GM12878 (cell line): ENCODE measurements around the gene HK1. TPM values are rescaled to one million over a fixed set of nuclear protein-coding genes. Genes with fewer than 3 reads are reported as not detected.

Experiments
- CBFB ChIP-seq: IDR thresholded peaks from 2 replicates; pipeline ENCODE4 v1.6.1; 2016; ENCODE audit warnings: antibody characterized with exemption, low read depth
- CBX3 ChIP-seq: fragments of 200-600 bp; sonication (generic); IDR thresholded peaks from 2 replicates; pipeline ENCODE4 v1.6.1; 2016; ENCODE audit warnings: low read depth, borderline replicate concordance
- GATAD2B ChIP-seq: fragments of 450-650 bp; conservative IDR thresholded peaks from 2 replicates; pipeline ENCODE4 v1.6.1; 2017; ENCODE audit warnings: low read depth, mild to moderate bottlenecking, moderate library complexity
- IRF4 ChIP-seq: IDR thresholded peaks from 2 replicates; pipeline ENCODE4 v1.6.1; 2011; ENCODE audit warnings: low read depth, low read length
- JUNB ChIP-seq: IDR thresholded peaks from 2 replicates; pipeline ENCODE4 v1.6.1; 2016; ENCODE audit warnings: antibody characterized with exemption, mild to moderate bottlenecking
- KAT2A ChIP-seq: conservative IDR thresholded peaks from 2 replicates; pipeline ENCODE4 v1.6.1; 2011; ENCODE audit warnings: low read depth, low read length; ENCODE audit not compliant: control insufficient read depth
- MXI1 ChIP-seq: fragments of 150-350 bp; IDR thresholded peaks from 2 replicates; pipeline ENCODE4 v1.6.1; 2011; ENCODE audit warnings: low read depth, mild to moderate bottlenecking, inconsistent platforms, low read length, improper control_type of control experiment
- NFYB ChIP-seq: IDR thresholded peaks from 2 replicates; pipeline ENCODE4 v1.6.1; 2011; ENCODE audit warnings: low read depth, mild to moderate bottlenecking, low read length, improper control_type of control experiment, moderate library complexity; ENCODE audit not compliant: insufficient read depth
- NR2C2 ChIP-seq: IDR thresholded peaks from 2 replicates; pipeline ENCODE4 v1.6.1; 2011; ENCODE audit warnings: borderline replicate concordance, low read depth; ENCODE audit not compliant: control insufficient read depth, insufficient read length
- PML ChIP-seq: IDR thresholded peaks from 2 replicates; pipeline ENCODE4 v1.6.1; 2012; ENCODE audit warnings: low read length, inconsistent platforms
- POLR2A ChIP-seq: IDR thresholded peaks from 2 replicates; pipeline ENCODE4 v1.6.1; 2011; ENCODE audit warnings: low read depth, mild to moderate bottlenecking, low read length
- POLR2AphosphoS2 ChIP-seq: IDR thresholded peaks from 2 replicates; pipeline ENCODE4 v1.6.1; 2011; ENCODE audit warnings: low read depth, mild to moderate bottlenecking, low read length, improper control_type of control experiment, moderate library complexity
- POU2F2 ChIP-seq: IDR thresholded peaks from 3 replicates; pipeline ENCODE4 v1.6.1; 2011; ENCODE audit warnings: low read depth, mild to moderate bottlenecking, low read length, borderline replicate concordance
- RUNX3 ChIP-seq: IDR thresholded peaks from 2 replicates; pipeline ENCODE4 v1.6.1; 2012; ENCODE audit warnings: low read length, inconsistent platforms
- SMAD1 ChIP-seq: fragments of 450-650 bp; IDR thresholded peaks from 2 replicates; pipeline ENCODE4 v1.6.1; 2018; ENCODE audit warnings: mild to moderate bottlenecking, low read depth; ENCODE audit not compliant: partially characterized antibody
- SMAD5 ChIP-seq: IDR thresholded peaks from 2 replicates; pipeline ENCODE4 v1.6.1; 2016; ENCODE audit warnings: antibody characterized with exemption, low read depth
- SREBF2 ChIP-seq: IDR thresholded peaks from 2 replicates; pipeline ENCODE4 v1.6.1; 2012; ENCODE audit warnings: mild to moderate bottlenecking, low read length
- TARDBP ChIP-seq: IDR thresholded peaks from 2 replicates; pipeline ENCODE4 v1.6.1; 2016; ENCODE audit warnings: borderline replicate concordance
- ZNF207 ChIP-seq: fragments of 450-650 bp; IDR thresholded peaks from 2 replicates; pipeline ENCODE4 v1.6.1; 2014; ENCODE audit warnings: antibody characterized with exemption, mild to moderate bottlenecking, borderline replicate concordance
- ZNF384 ChIP-seq: IDR thresholded peaks from 2 replicates; pipeline ENCODE4 v1.6.1; 2012; ENCODE audit warnings: low read depth, mild to moderate bottlenecking, low read length, improper control_type of control experiment, borderline replicate concordance
- ZZZ3 ChIP-seq: IDR thresholded peaks from 2 replicates; pipeline ENCODE4 v1.6.1; 2011; ENCODE audit warnings: low read depth; ENCODE audit not compliant: control insufficient read depth, insufficient read length
- polyA plus RNA-seq, 11 experiments: library from polyadenylated mRNA; depleted of rRNA in 4 of 11; unstranded in 6 of 11; stranded (reverse) in 5 of 11; fragments of >200 nt; fragmentation: Nextera tagmentation in 4 of 11; fragmentation: Illumina TruSeq in 1 of 11; extraction: Ambion mirVana in 4 of 11; extraction: Trizol in 1 of 11; gene quantifications; 1 replicate in 1 of 11; 2 replicates in 10 of 11; pipeline versions ENCODE4 v1.2.1 to v1.2.3, GENCODE V29; 2011 to 2016; ENCODE audit warnings: inconsistent platforms in 2 of 11, missing spikeins in 2 of 11, low read depth in 1 of 11
- total RNA-seq, 4 experiments: library from RNA; depleted of rRNA in 3 of 4; stranded (reverse); fragments of >200 nt in 3 of 4; fragmentation: Illumina TruSeq in 1 of 4; extraction: Trizol in 1 of 4; gene quantifications; 2 replicates each; pipeline versions ENCODE4 v1.2.1 to v1.2.3, GENCODE V29; 2013 to 2021
- TF ChIP-seq, protein P1 (sequence below): fragments of 450-650 bp; formaldehyde crosslinking; IDR thresholded peaks from 2 replicates; pipeline ENCODE4 v1.4.0; 2020; ENCODE audit warnings: mild to moderate bottlenecking, moderate library complexity
- TF ChIP-seq, protein P2 (sequence below): fragments of 450-650 bp; IDR thresholded peaks from 2 replicates; pipeline ENCODE4 v1.6.1; 2017; ENCODE audit warnings: mild to moderate bottlenecking, low read depth, inconsistent platforms; ENCODE audit not compliant: poor library complexity, severe bottlenecking
- TF ChIP-seq, protein P3 (sequence below): fragments of 150-350 bp; IDR thresholded peaks from 2 replicates; pipeline ENCODE4 v1.6.1; 2014; ENCODE audit warnings: mild to moderate bottlenecking, low read depth, low read length

The HK1 gene
- total and polyA plus RNA-seq, 10 of the 15 experiments (the other 5 are each of a cell fraction or from before 2014, with no cell fraction given): 3.4 to 77.3 (median 46.6) TPM

DNA sequence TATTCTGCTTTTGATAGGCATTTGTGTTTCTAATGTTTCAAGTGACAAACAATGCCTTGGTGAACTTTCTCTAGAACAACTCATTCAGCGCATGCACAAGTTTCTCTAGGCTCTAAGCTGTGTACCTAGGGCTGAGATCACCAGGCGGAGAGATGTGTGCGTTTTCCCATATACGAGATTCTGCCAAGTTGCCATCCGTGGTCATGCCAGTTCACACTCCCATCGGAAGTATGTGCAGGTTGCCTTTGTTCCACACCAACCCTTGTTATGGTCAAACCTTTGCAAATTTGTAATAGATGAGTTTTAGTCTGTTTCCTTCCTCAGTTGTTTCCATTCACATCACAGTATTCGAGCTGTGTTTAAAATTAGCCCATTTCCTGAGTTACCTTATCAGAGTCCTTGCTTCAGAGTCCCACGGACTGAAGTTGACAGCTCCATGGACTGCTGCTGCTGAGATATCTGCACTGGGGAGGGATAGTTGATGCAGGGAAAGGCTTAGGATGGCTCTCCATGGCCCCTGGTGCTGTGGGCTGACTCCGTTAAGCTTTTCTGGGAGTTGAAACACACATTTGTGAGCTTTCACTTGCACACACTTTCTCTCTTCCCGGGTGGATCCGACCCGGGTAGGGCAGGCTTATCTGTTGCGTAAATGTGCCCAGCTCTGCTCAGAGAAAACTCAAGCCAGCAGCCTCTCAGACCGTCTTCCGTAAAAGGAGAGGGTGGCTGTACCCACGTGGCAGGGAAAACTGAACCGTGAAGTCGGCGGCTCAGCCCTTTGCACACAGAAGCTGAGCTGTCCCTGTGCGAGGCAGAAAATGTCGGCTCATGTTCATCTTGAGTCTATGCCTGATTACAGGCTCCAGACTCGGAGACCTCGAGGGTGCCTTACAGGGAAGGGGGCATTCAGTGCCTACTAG, 49.4 kb downstream of the HK1 start (continued):
- TF ChIP-seq TARDBP (no peak), IRF4 (no peak), SMAD5 (no peak), JUNB (no peak), GATAD2B (no peak), ZNF384 (no peak), POU2F2 (no peak), PML (no peak), POLR2AphosphoS2 (no peak), CBFB (no peak), SMAD1 (no peak), NFYB (no peak), RUNX3 (no peak), ZNF207 (no peak), NR2C2 (no peak), ZZZ3 (no peak), SREBF2 (no peak), POLR2A (peak; percentile 73), CBX3 (no peak), MXI1 (peak; percentile 72), KAT2A (no peak)
- TF ChIP-seq, protein P1, sequence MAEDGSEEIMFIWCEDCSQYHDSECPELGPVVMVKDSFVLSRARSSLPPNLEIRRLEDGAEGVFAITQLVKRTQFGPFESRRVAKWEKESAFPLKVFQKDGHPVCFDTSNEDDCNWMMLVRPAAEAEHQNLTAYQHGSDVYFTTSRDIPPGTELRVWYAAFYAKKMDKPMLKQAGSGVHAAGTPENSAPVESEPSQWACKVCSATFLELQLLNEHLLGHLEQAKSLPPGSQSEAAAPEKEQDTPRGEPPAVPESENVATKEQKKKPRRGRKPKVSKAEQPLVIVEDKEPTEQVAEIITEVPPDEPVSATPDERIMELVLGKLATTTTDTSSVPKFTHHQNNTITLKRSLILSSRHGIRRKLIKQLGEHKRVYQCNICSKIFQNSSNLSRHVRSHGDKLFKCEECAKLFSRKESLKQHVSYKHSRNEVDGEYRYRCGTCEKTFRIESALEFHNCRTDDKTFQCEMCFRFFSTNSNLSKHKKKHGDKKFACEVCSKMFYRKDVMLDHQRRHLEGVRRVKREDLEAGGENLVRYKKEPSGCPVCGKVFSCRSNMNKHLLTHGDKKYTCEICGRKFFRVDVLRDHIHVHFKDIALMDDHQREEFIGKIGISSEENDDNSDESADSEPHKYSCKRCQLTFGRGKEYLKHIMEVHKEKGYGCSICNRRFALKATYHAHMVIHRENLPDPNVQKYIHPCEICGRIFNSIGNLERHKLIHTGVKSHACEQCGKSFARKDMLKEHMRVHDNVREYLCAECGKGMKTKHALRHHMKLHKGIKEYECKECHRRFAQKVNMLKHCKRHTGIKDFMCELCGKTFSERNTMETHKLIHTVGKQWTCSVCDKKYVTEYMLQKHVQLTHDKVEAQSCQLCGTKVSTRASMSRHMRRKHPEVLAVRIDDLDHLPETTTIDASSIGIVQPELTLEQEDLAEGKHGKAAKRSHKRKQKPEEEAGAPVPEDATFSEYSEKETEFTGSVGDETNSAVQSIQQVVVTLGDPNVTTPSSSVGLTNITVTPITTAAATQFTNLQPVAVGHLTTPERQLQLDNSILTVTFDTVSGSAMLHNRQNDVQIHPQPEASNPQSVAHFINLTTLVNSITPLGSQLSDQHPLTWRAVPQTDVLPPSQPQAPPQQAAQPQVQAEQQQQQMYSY (CRISPR knock-in tag): no peak
- TF ChIP-seq, protein P2, sequence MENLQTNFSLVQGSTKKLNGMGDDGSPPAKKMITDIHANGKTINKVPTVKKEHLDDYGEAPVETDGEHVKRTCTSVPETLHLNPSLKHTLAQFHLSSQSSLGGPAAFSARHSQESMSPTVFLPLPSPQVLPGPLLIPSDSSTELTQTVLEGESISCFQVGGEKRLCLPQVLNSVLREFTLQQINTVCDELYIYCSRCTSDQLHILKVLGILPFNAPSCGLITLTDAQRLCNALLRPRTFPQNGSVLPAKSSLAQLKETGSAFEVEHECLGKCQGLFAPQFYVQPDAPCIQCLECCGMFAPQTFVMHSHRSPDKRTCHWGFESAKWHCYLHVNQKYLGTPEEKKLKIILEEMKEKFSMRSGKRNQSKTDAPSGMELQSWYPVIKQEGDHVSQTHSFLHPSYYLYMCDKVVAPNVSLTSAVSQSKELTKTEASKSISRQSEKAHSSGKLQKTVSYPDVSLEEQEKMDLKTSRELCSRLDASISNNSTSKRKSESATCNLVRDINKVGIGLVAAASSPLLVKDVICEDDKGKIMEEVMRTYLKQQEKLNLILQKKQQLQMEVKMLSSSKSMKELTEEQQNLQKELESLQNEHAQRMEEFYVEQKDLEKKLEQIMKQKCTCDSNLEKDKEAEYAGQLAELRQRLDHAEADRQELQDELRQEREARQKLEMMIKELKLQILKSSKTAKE: no peak
- TF ChIP-seq, protein P3, sequence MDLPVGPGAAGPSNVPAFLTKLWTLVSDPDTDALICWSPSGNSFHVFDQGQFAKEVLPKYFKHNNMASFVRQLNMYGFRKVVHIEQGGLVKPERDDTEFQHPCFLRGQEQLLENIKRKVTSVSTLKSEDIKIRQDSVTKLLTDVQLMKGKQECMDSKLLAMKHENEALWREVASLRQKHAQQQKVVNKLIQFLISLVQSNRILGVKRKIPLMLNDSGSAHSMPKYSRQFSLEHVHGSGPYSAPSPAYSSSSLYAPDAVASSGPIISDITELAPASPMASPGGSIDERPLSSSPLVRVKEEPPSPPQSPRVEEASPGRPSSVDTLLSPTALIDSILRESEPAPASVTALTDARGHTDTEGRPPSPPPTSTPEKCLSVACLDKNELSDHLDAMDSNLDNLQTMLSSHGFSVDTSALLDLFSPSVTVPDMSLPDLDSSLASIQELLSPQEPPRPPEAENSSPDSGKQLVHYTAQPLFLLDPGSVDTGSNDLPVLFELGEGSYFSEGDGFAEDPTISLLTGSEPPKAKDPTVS: no peak
